ENCODE results near the gene ZNF652. TPM values are rescaled to one million over a fixed set of nuclear protein-coding genes. Genes with fewer than 3 reads are reported as not detected.
A peak's percentile ranks its signal among the peaks of the same experiment; 100 is the strongest.
"Not testable (repeated sequence)": the region's sequence is repeated elsewhere in the genome, so short reads cannot be mapped to it uniquely, and the experiment has no call there.

The ZNF652 gene
- polyA plus RNA-seq, 3 donors: 23.7 to 25.2 (median 25.1) TPM

- DNase-seq (ENCODE audit: low read depth in 3 of 3, low spot score in 2 of 3): no peak
These were observed 45.0 kb downstream of the ZNF652 start for GRCh38 chr17:49316889-49317675.

- no peak for DNase-seq (ENCODE audit: low read depth in 3 of 3, low spot score in 2 of 3)
These were observed 45.8 kb downstream of the ZNF652 start for GRCh38 chr17:49316258-49316570.

- peak; percentile 40 to 45 (median 41) for DNase-seq (ENCODE audit: low read depth in 3 of 3, low spot score in 2 of 3)
These were observed 46.3 kb downstream of the ZNF652 start for GRCh38 chr17:49315551-49316257.

DNA sequence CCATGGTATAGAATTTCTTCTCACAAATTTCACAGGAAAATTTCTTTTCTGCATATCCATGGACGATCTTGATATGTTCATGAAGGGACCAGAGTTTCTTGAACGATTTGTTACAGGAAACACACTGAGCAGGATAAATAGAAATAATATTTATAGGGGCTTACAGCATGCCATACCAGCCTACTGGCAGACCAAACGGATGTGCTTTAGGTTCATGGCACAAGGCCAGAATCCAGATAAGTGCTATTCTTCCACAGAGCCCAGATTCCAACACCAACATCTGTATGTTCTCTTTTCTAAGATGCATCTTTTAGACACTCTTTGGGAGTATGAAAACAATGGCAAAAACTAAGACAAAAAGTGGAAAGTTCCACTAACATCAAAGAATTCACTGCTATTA lies 49.3 kb downstream of the ZNF652 start:
- DNase-seq (ENCODE audit: low read depth in 3 of 3, low spot score in 2 of 3): no peak

DNA sequence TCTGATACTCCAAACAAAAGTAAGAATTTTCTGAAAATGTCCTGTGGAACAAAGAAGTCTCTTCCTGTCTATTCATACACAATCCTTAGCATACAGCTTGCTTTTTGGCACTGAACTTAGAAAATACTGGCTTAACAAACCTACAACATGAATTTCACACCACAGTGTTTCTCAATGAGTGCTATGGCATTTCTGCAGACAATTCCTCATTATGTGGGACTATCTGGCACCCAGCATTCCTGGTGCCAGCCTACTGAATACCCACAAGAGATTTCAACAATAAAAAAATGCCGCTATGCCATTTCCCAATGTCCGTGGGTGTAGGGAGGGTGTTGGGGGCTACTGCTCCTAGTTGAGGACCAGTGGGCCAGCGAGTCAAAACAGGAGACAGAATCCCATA lies 62.1 kb downstream of the ZNF652 start:
- no peak for DNase-seq (ENCODE audit: low read depth in 3 of 3, low spot score in 2 of 3)

DNA sequence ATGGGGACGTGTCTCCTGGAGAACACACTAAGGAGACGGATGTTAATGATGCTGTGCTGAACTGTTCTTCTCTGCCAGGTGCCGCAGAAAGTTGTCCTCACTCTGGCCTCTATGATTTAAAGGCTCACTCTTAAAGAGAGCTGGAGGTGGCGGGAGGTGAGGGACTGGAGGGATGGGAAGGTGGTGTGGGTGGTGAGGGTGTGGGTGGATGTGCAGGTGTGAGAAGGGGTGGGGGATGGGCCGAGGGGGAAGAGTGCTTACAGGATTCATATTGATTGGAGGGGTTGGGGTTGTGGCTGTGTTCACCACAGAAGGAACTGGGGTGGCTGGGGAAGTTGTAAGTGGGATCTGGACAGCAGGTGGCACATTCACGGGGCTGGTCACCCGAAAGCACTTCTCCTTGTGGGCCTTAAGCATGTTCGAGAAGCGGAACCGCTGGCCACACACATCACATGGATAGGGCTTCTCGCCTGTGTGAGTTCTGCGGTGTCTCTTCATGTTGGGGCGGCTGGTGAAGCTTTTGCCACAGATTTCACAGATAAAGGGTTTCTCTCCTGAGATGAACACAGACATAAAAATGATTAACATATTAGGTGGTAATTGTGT lies 63.6 kb downstream of the ZNF652 start:
- no peak for DNase-seq (ENCODE audit: low read depth in 3 of 3, low spot score in 2 of 3)

DNA sequence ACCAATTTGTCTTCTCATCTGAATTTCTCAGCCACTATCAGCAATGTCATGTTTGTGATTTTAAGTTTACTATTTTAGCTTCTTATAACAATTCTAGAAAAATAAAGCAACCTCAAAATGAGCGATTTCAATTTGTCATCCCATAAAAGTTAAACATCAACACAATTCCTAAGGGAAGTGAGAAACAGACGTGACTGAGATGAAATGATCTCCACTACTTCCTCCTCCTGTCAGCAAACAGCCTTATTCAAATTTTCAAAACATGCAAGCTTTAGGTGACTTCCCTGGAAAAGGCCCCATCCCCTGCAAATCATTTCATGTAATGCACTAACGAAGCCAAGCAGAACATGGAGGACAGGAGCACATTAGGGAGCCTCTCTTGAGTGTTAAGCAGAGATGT lies 64.9 kb downstream of the ZNF652 start:
- no peak for DNase-seq (ENCODE audit: low read depth in 3 of 3, low spot score in 2 of 3)

DNA sequence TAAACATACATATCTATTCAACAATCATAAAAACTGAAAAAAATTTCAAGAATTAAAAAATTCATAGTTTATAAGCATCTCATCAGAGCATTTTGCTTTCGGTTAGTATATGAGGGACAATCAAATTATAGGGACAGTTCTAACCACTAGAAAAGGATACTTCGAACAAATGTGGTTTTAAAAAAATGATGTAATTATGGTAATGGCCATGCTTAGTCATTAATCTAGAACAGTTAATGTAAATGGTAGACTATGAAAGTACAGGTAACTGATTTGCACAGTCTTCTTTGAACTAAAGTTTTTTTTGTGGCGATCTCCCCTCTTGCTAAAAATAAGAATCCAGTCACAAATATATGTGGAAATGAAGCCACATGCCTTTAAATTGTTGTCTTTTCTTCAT lies 67.9 kb downstream of the ZNF652 start:
- no peak for DNase-seq (ENCODE audit: low read depth in 3 of 3, low spot score in 2 of 3)

DNA sequence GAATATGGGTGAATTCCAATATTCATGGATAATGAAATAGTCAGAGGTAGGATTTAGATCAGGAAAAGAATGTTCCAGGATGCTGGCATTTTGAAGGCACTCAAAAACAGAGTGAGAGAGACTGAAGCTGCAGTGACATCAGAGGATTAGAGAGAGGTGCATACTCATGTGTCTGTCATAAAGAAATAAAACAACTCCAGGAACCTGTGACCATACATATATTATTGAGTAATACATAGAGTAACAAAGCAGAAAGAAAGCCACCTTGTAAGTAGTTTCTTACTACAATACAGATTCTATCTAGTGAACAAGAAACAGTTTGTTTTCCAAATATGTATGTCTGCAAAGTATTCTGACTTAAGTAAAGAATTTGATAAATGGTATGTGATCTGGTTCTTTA lies 69.1 kb downstream of the ZNF652 start:
- DNase-seq (ENCODE audit: low read depth in 3 of 3, low spot score in 2 of 3): no peak

- DNase-seq (ENCODE audit: low read depth in 3 of 3, low spot score in 2 of 3): no peak
These were observed 70.1 kb downstream of the ZNF652 start for GRCh38 chr17:49291929-49292328.

GRCh38 chr17:49290690-49291359 lies 71.2 kb downstream of the ZNF652 start:
- DNase-seq (ENCODE audit: low read depth in 3 of 3, low spot score in 2 of 3): no peak

GRCh38 chr17:49288388-49288787 lies 73.7 kb downstream of the ZNF652 start:
- no peak for DNase-seq (ENCODE audit: low read depth in 3 of 3, low spot score in 2 of 3)

DNA sequence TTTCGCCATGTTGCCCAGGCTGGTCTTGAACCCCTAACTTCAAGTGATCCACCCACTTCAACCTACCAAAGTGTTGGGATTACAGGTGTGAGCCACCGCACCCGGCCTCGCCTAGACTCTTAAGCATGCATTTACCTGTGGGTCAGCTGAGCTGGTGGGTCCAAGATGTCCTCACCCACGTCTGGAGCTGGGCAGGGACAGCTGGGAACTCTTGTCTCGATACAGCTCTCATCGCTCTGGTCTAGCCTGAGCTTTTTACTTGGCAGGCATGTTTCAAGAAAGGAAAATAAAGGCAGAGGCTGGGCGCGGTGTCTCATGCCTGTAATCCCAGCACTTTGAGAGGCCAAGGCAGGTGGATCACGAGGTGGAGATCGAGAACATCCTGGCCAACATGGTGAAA lies 74.6 kb downstream of the ZNF652 start:
- no peak for DNase-seq (ENCODE audit: low read depth in 3 of 3, low spot score in 2 of 3)

DNA sequence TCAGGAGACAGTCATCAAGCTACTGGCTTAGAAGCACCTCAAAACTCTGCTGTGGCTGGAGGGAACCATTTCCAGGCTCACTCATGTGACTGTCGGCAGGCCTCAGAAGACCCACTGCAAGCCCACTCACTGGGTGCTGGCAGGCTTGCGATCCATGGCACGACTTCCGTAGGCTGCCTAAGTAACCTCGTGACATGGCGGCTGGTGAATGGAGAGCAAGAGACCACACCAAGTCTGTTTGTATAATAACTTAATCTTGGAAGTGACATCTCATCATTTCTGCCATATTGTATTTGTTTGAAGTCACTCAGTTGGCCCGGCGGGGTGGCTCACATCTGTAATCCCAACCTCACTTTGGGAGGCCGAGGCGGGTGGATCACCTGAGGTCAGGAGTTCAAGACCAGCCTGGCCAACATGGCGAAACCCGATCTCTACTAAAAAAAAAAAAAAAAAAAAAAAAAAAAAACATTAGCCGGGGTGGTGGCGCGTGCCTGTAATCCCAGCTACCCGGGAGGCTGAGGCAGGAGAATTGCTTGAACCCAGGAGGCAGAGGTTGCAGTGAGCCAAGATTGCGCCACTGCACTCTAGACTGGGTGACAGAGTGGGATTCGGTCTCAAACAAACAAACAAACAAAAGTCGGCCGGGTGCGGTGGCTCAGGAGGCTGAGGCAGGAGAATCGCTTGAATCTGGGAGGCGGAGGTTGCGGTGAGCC lies 75.6 kb downstream of the ZNF652 start:
- DNase-seq (ENCODE audit: low read depth in 3 of 3, low spot score in 2 of 3): not testable (repeated sequence)

GRCh38 chr17:49285716-49286115 lies 76.3 kb downstream of the ZNF652 start:
- no peak for DNase-seq (ENCODE audit: low read depth in 3 of 3, low spot score in 2 of 3)

DNA sequence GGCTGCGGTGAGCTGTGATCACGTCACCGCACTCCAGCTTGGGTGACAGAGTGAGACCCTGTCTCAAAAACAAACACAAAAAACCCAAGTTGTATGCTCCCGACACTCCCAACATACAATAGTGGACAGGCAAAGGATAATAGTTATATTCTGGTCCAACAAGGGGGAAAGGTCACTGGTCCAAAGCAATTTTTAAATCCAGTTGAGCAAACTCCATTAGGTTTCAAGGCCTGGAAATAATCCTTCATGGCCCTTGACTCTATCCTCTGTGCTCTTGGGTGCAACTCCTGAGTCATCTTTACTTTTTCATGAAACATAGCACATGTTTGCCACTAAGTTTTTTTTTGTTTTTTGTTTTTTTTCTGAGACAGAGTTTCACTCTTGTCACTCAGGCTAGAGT lies 81.1 kb downstream of the ZNF652 start:
- DNase-seq (ENCODE audit: low read depth in 3 of 3, low spot score in 2 of 3): no peak

DNA sequence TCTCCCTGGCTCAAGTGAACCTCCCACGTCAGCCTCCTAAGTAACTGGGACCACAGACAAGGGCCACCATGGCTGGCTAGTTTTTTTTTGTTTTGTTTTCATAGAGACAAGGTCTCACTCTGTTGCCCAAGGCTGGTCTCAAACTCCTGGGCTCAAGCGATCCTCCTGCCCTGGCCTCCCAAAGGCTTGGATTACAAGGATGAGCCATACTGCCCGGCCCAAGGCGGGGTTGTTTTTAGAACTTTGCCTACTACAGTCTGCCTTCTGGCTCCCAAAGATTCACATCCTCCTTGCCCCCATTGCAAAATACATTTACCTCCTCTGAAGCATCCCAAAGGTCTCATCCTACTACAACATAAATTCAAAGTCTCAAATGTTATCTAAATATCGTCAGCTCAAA lies 82.0 kb downstream of the ZNF652 start:
- no peak for DNase-seq (ENCODE audit: low read depth in 3 of 3, low spot score in 2 of 3)

GRCh38 chr17:49279263-49280015 lies 82.6 kb downstream of the ZNF652 start:
- DNase-seq (ENCODE audit: low read depth in 3 of 3, low spot score in 2 of 3): not testable (repeated sequence)

- DNase-seq (ENCODE audit: low read depth in 3 of 3, low spot score in 2 of 3): no peak
These were observed 84.0 kb downstream of the ZNF652 start for GRCh38 chr17:49278076-49278475.

GRCh38 chr17:49277638-49278037 lies 84.4 kb downstream of the ZNF652 start:
- DNase-seq (ENCODE audit: low read depth in 3 of 3, low spot score in 2 of 3): no peak
